ENCODE measurements around the gene C1orf159. TPM values are rescaled to one million over a fixed set of nuclear protein-coding genes. Genes with fewer than 3 reads are reported as not detected.

C1orf159 gene
- total RNA-seq, 4 donors from 2014 or later: 6.9 to 19.6 (median 14.7) TPM

DNA sequence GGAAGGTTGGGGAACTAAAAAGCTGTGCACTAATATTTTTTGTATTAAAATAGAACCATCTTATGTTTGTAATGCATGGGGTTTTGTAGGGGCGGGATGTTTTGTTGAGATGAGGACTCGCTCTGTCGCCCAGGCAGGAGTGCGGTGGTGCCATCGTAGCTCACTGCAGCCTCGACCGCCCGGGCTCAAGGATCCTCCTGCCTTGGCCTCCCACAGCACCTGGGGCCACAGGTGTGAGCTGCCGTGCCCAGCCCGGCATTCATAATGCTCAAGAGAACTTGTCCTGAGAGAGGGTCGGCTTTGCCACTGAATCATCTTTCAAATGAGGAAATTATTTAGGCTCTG, 3.0 kb upstream of the C1orf159 start:
- DNase-seq: no peak
- H3K4me3 ChIP-seq: no peak overlapping the region
- 61 to 80% methylated on average over 2 to 11 of the region's 11 CpGs for WGBS, 2 donors
- peaks cover 18 to 42% (median 24%) of the 10 kb centered on the region in 3 donors for H3K4me1 ChIP-seq
- TF ChIP-seq POLR2A (IDR thresholded peaks at IDR 0.05) (no peak), CTCF (IDR thresholded peaks at IDR 0.05) (no peak)
- no peak overlapping the region for H3K27ac ChIP-seq
- no peaks in the 10 kb centered on the region for H3K36me3 ChIP-seq
- H3K27me3 ChIP-seq: peaks cover 0 to 64% (median 0%) of the 10 kb centered on the region in 4 donors
- H3K9me3 ChIP-seq: peaks cover 0 to under 1% (median 0%) of the 10 kb centered on the region in 3 donors
- intact Hi-C loops (cut with DNase I): loop anchor here (10.0 kb wide), 1 partner anchor 84 kb away; no protein-coding TSS in a partner anchor

DNA sequence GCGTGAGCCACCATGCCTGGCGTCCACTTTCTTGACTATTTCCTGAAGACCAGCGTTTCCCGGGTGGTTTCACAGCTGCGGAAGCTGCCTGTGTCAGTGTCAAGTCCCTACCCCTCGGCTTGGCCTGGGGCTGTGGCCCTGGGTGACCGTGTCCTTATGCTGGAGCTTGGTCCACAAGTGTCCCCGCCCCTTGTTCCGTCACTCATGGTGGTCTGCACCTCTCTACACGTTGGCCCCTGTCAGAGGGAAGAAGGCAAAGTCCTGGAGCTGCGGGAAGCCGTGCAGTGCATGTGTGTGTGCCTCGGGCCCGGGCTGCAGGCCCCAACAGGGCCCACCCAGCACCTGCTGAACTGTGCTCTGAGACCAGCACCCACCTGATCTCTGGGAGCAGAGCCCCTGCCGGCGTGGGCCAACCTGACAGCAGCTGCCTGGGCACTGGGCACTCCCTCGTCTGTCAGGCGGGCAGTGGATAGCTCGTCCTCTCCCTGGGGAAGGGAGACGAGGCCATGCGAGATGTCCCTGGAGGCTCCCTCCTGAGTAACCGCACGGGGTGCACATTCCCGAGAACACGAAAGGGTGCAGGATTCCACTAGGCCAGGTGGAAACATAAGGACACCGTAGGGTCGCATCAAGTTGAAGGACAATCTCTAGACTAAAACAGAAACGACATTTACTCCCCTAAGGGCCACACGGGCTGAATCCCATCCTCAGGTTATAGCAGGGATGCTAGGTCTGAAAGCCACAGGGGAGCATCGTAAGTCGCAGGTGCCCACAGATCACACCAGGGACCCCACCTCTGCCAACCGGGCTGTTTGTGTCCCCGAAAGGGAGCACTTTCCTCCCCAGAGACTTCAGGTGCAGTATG, 2.4 kb upstream of the C1orf159 start:
- Histone ChIP-seq H3K4me3 (no peak overlapping the region), H3K9me3 (peaks cover 0 to 6% (median 0%) of the 10 kb centered on the region in 3 donors), H3K4me1 (peaks cover 18 to 42% (median 24%) of the 10 kb centered on the region in 3 donors), H3K36me3 (peaks cover 0 to 4% (median 0%) of the 10 kb centered on the region in 3 donors), H3K27me3 (peaks cover 0 to 58% (median 0%) of the 10 kb centered on the region in 4 donors), H3K27ac (no peak overlapping the region)
- WGBS, 2 donors: 64 to 71% methylated on average over 6 to 8 of the region's 33 CpGs
- intact Hi-C loops (cut with DNase I): loop anchor here (10.0 kb wide), 1 partner anchor 83 kb away; no protein-coding TSS in a partner anchor
- TF ChIP-seq CTCF (IDR thresholded peaks at IDR 0.05): no peak
- no peak for TF ChIP-seq POLR2A (IDR thresholded peaks at IDR 0.05)
- no peak for DNase-seq

DNA sequence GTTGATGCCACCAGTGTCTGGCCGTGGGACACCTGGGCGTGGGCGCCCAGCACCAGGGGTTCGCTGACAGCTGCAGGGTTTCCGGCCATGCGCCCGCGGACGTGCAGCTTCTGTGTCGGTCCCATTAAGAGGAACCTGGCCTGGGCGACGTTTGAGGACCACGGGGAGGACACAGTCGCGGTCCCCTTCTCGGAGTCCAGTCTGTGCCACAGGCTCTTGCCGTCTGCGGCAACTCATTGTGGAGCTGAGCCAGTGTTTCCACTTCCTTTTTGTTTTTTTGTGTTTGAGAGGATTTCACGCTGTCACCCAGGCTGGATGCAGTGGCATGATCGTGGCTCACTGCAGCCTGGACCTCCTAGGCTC, 1.6 kb upstream of the C1orf159 start:
- no peak for DNase-seq
- TF ChIP-seq POLR2A (IDR thresholded peaks at IDR 0.05): no peak
- TF ChIP-seq CTCF (IDR thresholded peaks at IDR 0.05): no peak
- intact Hi-C loops (cut with DNase I): loop anchor here (10.0 kb wide), 1 partner anchor 83 kb away; no protein-coding TSS in a partner anchor

DNA sequence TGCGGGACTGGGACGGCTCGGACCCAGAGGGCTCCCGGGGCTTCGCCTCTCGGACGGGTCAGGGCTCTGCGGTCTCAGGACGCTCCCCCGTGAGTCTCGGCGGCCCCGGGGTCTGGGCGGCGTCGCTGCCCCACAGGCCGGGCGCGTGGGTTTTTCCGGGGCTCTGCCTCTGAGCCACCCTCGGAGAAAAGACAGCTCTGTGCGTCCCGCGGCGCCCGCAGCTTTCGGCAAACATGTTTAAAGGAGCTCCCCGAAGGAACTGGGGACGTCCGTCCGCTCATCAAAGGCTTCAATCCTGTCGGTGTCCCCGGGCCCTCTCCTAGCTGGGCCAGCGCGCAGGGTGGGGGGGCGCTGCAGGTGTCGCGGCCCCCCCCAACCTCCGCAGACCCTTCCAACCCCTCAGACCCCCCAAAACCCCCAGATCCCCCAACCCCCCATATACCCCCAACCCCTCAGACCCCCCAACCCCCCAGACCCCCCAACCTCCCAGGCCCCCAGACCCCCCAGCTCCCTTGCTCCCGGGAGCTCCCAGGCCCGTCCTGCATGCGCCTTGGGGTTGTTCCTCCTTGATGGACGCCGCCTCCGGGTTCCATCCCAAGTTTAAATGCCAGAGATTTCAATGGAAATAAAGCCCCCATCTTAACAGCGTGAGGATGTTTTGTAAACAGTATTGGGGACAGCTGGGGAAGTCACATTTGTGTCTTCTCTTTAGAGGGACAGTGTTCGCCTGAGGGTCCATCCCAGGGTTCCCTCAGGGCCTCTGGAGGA, 996 bp upstream of the C1orf159 start:
- Histone ChIP-seq H3K36me3 (peaks cover 0 to 18% (median 0%) of the 10 kb centered on the region in 3 donors), H3K4me1 (peaks cover 11 to 30% (median 17%) of the 10 kb centered on the region in 3 donors), H3K27me3 (peaks cover 0 to 47% (median 0%) of the 10 kb centered on the region in 4 donors), H3K4me3 (peak overlapping the region; percentile 62 to 99 (median 96)), H3K9me3 (peaks cover 0 to 8% (median 0%) of the 10 kb centered on the region in 3 donors), H3K27ac (peak overlapping the region; percentile 28 to 64 (median 50))
- 7% methylated on average over 3 of the region's 47 CpGs; no CpG with 5 or more reads in 1 of the 2 donors for WGBS, 2 donors
- TF ChIP-seq POLR2A (IDR thresholded peaks at IDR 0.05) (no peak), CTCF (IDR thresholded peaks at IDR 0.05) (no peak)
- DNase-seq: no peak
- intact Hi-C loops (cut with DNase I): loop anchor here (10.0 kb wide), 1 partner anchor 82 kb away; no protein-coding TSS in a partner anchor

More for the DNA sequence above, 1.6 kb upstream of the C1orf159 start:
- Histone ChIP-seq H3K4me3 (peak overlapping the region in 2 of 4 donors; percentile 62 to 96), H3K27ac (no peak overlapping the region), H3K27me3 (peaks cover 0 to 51% (median 0%) of the 10 kb centered on the region in 4 donors), H3K9me3 (peaks cover 0 to 8% (median 0%) of the 10 kb centered on the region in 3 donors), H3K4me1 (peaks cover 16 to 36% (median 23%) of the 10 kb centered on the region in 3 donors), H3K36me3 (peaks cover 0 to 12% (median 0%) of the 10 kb centered on the region in 3 donors)
- WGBS, 2 donors: 56 to 60% methylated on average over 2 to 4 of the region's 20 CpGs

Measured in esophagus squamous epithelium (tissue), 5 donors.